ENCODE results near the gene SORCS2. TPM values are rescaled to one million over a fixed set of nuclear protein-coding genes. Genes with fewer than 3 reads are reported as not detected.
A peak's percentile ranks its signal among the peaks of the same experiment; 100 is the strongest.

Gene SORCS2
- total RNA-seq, 1 donor from 2014 or later, result 7.1 TPM

DNA sequence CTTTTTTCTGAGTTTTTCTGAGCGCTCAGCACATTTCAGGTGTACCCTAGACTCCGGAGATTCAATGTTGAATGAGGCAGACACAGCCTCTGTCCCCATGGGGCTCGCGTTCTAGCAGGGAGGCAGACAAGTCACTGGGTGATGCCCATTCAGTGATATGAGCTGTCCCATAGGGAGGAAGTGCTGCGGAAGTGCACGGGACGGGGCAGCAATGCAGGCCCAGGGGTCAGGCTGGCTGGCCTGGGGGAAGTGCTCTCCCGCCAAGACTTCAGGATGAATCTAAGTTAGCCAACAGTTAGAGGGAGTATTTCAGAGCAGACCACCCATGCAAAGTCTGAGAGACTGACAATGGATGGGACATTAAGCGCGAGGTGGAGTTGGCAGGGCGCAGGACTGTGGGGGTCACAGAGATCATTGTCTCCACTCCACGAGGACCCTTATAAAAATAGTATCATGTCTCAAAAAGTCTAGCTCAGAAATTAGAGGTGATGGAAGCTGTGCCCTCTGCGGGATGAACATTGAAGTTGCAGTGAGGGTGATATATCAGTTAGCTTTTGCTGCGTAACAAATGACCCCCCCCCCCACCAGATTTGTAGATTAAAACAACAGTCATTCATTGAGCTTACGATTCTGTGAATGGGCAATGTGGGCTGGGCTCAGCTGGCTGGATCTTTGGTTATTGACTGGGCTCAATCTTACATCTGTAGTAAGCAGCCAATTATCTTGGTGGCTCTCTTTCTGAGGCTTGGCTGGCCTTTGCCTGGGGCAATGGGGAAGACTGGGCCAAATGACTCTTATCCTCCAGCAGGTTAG lies 226.0 kb downstream of the SORCS2 start:
- Mint-ChIP-seq H3K27me3 (ENCODE audit: low read depth) (peaks cover 23% of the 10 kb centered on the region), H3K9me3 (peaks cover 4% of the 10 kb centered on the region), H3K36me3 (no peaks in the 10 kb centered on the region), H3K4me1 (no peaks in the 10 kb centered on the region), H3K4me3 (no peak overlapping the region), H3K27ac (no peak overlapping the region)
- TF ChIP-seq, protein P1, sequence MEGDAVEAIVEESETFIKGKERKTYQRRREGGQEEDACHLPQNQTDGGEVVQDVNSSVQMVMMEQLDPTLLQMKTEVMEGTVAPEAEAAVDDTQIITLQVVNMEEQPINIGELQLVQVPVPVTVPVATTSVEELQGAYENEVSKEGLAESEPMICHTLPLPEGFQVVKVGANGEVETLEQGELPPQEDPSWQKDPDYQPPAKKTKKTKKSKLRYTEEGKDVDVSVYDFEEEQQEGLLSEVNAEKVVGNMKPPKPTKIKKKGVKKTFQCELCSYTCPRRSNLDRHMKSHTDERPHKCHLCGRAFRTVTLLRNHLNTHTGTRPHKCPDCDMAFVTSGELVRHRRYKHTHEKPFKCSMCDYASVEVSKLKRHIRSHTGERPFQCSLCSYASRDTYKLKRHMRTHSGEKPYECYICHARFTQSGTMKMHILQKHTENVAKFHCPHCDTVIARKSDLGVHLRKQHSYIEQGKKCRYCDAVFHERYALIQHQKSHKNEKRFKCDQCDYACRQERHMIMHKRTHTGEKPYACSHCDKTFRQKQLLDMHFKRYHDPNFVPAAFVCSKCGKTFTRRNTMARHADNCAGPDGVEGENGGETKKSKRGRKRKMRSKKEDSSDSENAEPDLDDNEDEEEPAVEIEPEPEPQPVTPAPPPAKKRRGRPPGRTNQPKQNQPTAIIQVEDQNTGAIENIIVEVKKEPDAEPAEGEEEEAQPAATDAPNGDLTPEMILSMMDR (IDR thresholded peaks at IDR 0.05; ENCODE audit: unreplicated experiment), result peak; percentile 16
- DNase-seq (ENCODE audit: low spot score in 2 of 2, unreplicated experiment in 2 of 2), result peak in 1 of 2 experiments; percentile 25

DNA sequence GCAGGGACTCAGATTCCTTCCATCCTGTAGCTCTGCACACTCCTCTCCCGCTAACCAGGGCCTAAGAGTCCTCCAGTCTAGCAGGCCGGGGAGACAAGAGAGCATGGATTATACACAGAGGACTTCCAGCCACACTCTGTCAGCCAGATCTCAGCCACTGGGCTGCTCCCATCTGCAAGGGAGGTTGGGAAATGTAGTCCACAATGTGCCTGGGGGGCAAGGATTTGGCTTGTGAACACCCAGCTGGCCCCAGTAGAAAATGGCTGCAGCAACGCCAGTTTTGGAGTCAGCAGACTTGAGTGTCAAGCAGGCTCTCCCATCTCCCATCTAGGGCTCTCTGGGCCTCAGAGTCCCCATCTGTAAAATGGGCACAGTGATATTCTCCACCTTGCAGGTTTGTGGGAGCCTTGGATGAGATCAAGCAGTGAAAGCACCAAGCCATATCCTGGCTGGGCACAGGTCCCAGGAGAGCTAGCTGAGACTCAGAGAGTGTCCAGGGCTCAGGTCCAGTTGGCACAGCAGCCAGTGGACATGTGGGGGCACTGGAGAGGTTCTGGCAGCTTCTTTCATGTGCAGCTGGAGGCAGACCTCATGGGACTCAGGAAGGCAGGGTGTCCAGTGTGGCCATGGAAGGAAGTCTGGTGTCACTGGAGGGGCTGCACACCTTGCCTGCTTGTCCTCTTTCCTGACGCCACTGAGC lies 227.8 kb downstream of the SORCS2 start:
- no peak overlapping the region for H3K4me3 Mint-ChIP-seq
- peaks cover 4% of the 10 kb centered on the region for H3K9me3 Mint-ChIP-seq
- no peak overlapping the region for H3K27ac Mint-ChIP-seq
- peaks cover 8% of the 10 kb centered on the region for H3K27me3 Mint-ChIP-seq (ENCODE audit: low read depth)
- H3K36me3 Mint-ChIP-seq, result no peaks in the 10 kb centered on the region
- TF ChIP-seq, protein P1 (IDR thresholded peaks at IDR 0.05; ENCODE audit: unreplicated experiment), result no peak
- peak in 1 of 2 experiments; percentile 27 for DNase-seq (ENCODE audit: low spot score in 2 of 2, unreplicated experiment in 2 of 2)
- no peaks in the 10 kb centered on the region for H3K4me1 Mint-ChIP-seq

DNA sequence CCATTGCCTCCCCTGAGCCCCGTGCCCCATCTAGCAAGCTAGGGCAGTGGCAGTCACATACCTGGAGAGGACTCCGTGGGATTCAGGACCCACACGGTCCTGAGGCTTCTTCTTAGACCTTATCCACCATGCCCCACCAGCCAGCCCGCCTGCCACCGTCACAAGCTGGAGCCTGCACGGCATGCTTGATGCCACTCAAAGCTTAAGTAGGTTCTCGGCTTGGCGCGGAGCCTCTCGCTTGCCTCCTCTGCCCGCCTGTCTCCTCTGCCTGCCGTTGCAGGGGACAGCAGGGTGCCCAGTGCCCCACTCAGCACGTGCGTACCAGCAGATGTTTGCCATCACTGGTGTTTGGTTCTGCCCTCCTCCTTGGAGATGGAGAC lies 228.3 kb downstream of the SORCS2 start:
- peaks cover 4% of the 10 kb centered on the region for H3K9me3 Mint-ChIP-seq
- no peak overlapping the region for H3K4me3 Mint-ChIP-seq
- no peaks in the 10 kb centered on the region for H3K4me1 Mint-ChIP-seq
- H3K36me3 Mint-ChIP-seq, result no peaks in the 10 kb centered on the region
- no peak for DNase-seq (ENCODE audit: low spot score in 2 of 2, unreplicated experiment in 2 of 2)
- H3K27ac Mint-ChIP-seq, result no peak overlapping the region
- H3K27me3 Mint-ChIP-seq (ENCODE audit: low read depth), result peaks cover 7% of the 10 kb centered on the region
- TF ChIP-seq, protein P1 (IDR thresholded peaks at IDR 0.05; ENCODE audit: unreplicated experiment), result no peak

DNA sequence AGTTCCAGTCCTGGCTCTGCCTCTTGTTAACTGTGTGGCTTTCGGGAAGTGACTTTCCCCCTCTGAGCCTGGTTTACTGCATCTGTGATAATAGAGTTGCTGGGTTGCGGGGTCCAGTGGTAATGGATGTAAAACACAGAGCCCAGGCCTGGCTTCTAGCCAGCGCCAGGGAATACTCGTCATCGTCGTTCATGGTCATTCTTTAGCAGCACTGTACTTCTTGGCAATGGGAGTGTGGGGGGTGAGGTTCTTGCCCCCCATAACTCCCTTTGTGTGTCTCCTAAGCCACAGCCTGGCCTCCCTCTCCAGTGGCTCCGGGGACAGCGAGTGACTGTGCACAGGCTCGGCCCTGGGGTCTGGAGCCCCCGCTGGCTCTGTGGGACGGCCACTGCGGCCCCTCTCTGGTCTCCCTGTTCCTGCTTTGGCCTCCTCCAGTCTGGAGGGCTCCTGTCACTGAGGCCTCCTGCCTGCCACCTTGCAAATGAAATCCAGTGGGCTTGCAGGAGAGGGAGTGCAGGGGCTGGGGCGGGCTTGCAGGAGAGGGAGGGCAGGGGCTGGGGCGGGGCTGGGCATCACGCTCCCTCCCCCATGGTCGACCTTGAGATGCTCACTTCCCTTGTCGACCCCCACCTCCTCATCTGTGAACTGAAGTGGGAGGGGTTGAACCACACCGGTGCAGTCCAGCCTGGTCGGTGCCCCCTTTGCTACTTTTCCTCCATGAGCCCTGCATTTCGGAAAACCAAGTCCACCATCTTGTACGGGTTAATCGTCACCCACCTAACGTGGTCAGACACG lies 229.2 kb downstream of the SORCS2 start:
- H3K27me3 Mint-ChIP-seq (ENCODE audit: low read depth), result peaks cover 4% of the 10 kb centered on the region
- H3K9me3 Mint-ChIP-seq, result peaks cover 4% of the 10 kb centered on the region
- no peaks in the 10 kb centered on the region for H3K36me3 Mint-ChIP-seq
- no peak overlapping the region for H3K27ac Mint-ChIP-seq
- peak in 1 of 2 experiments; percentile 29 for DNase-seq (ENCODE audit: low spot score in 2 of 2, unreplicated experiment in 2 of 2)
- no peak overlapping the region for H3K4me3 Mint-ChIP-seq
- no peaks in the 10 kb centered on the region for H3K4me1 Mint-ChIP-seq
- TF ChIP-seq, protein P1 (IDR thresholded peaks at IDR 0.05; ENCODE audit: unreplicated experiment), result no peak

DNA sequence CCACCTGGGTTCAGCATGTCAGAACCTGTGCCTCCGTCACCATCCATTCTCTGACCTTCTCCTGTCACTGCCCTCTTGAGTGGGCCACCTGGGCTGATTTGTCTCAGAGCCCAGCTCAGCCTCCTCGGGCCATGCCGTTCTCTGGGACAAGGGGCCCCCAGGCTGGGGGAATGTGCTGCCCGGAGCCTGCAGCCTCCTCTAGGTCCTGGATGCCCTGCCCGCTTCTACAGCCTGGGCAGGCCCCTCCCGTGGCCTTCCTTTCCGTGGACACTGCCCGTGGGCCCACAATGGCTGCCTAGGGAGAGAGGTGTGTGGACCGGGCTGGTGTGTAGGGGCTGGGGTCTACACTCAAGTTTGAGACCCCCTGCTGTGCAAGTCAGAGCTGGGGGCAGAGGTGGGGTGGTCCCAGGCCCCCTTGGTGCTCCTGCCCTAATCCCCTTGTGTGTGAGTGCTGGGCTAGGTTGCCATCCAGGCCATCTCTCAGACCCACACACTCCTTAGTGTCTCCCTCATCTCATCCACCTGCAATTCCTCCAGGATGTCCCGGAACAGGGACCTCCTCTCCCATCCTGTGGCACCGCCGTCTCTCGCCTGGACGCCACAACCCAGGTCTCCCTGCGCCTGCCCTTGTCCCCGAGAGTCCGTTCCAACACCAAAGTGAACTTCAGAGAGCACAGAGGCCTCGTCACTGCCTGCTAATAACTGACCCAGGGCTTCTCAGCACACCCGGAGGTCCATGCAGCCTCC lies 230.0 kb downstream of the SORCS2 start:
- Mint-ChIP-seq H3K27ac (no peak overlapping the region), H3K36me3 (no peaks in the 10 kb centered on the region)

More for the DNA sequence above, 230.0 kb downstream of the SORCS2 start:
- TF ChIP-seq, protein P1 (IDR thresholded peaks at IDR 0.05; ENCODE audit: unreplicated experiment), result no peak
- Mint-ChIP-seq H3K9me3 (peaks cover 4% of the 10 kb centered on the region), H3K4me3 (no peak overlapping the region), H3K27me3 (ENCODE audit: low read depth) (no peaks in the 10 kb centered on the region), H3K4me1 (peaks cover 2% of the 10 kb centered on the region)
- peak in 1 of 2 experiments; percentile 31 for DNase-seq (ENCODE audit: low spot score in 2 of 2, unreplicated experiment in 2 of 2)

Data from mesothelial cell of epicardium (in vitro differentiated cells).